HFFc6 (cell line): Measurements from ENCODE around the gene ADCK1. TPM values are rescaled to one million over a fixed set of nuclear protein-coding genes. Genes with fewer than 3 reads are reported as not detected.

Source experiments
- DNase-seq: peaks from one replicate; pipeline ENCODE4 v3.0.0-alpha.2; 2018
- H3K27ac Mint-ChIP-seq: 2 replicates; pipeline ENCODE4 v1.8.0; 2020; ENCODE audit warnings: mild to moderate bottlenecking, mixed read lengths
- H3K27me3 Mint-ChIP-seq: 2 replicates; pipeline ENCODE4 v1.8.0; 2021; ENCODE audit warnings: mild to moderate bottlenecking, moderate library complexity, mixed read lengths; ENCODE audit not compliant: insufficient read depth
- H3K36me3 Mint-ChIP-seq: 2 replicates; pipeline ENCODE4 v1.8.0; 2021; ENCODE audit warnings: low read depth, mixed read lengths
- H3K4me1 Mint-ChIP-seq: 2 replicates; pipeline ENCODE4 v1.8.0; 2020; ENCODE audit warnings: low read depth, mixed read lengths
- H3K4me3 Mint-ChIP-seq: 2 replicates; pipeline ENCODE4 v1.8.0; 2020; ENCODE audit warnings: mild to moderate bottlenecking, moderate library complexity, mixed read lengths
- H3K9me3 Mint-ChIP-seq: 2 replicates; pipeline ENCODE4 v1.8.0; 2020; ENCODE audit warnings: mild to moderate bottlenecking, mixed read lengths
- CTCF ChIP-seq: fragments of 200-600 bp; sonication (generic); IDR thresholded peaks from 2 replicates; pipeline ENCODE4 v1.5.0; 2021; ENCODE audit warnings: antibody characterized with exemption, mild to moderate bottlenecking
- long read RNA-seq: library from polyadenylated mRNA; unstranded; transcript quantifications from one replicate; pipeline ENCODE4 v2.0.0, GENCODE V29; 2019
- total RNA-seq, 6 experiments: library from RNA; stranded (reverse); fragmentation: NEBNext Ultra II Directional; extraction: Animal tissue kit (Norgen Biotek cat#: 25700); gene quantifications; 2 replicates in 1 of 6; 3 replicates in 5 of 6; pipeline ENCODE4 v1.2.3, GENCODE V29; 2021

The ADCK1 gene
- 1 to 10 TPM; 4.4 to 6.3 (median 5.7) TPM for total RNA-seq
- long read RNA-seq, transcript ADCK1-201 (11 exons, 2,234 nt): major isoform, 5 of 14 reads
- long read RNA-seq, partial matches to known transcripts: 4 of 14 reads
- long read RNA-seq, other reads (novel, unspliced or antisense): 5 of 14 reads

- Mint-ChIP-seq H3K27ac (peak within 1 kb of the TSS; percentile 88), H3K27me3 (no peaks in the 10 kb centered on the region), H3K36me3 (no peaks in the 10 kb centered on the region), H3K4me3 (peak within 1 kb of the TSS; percentile 92), H3K9me3 (no peaks in the 10 kb centered on the region), H3K4me1 (peaks cover 21% of the 10 kb centered on the region)
- DNase-seq: peak; percentile 61
- TF ChIP-seq CTCF: peak; percentile 68
Observed at GRCh38 chr14:77799863-77800730, at the start of gene ADCK1. Gene ADCK1, plus strand, starts transcription at chr14:77800109. Its CDS starts 18,870 bp downstream, at chr14:77818979.

GRCh38 chr14:77752266-77752665, 47.6 kb upstream of the ADCK1 start:
- H3K27me3 Mint-ChIP-seq: no peaks in the 10 kb centered on the region
- H3K27ac Mint-ChIP-seq: no peak overlapping the region
- H3K9me3 Mint-ChIP-seq: no peaks in the 10 kb centered on the region
- H3K36me3 Mint-ChIP-seq: peaks cover 36% of the 10 kb centered on the region; the same call in 1 of the 2 replicates
- H3K4me3 Mint-ChIP-seq: no peak overlapping the region
- DNase-seq: no peak
- peaks cover 7% of the 10 kb centered on the region; the same call in 1 of the 2 replicates for H3K4me1 Mint-ChIP-seq
- no peak for TF ChIP-seq CTCF

- Mint-ChIP-seq H3K27me3 (no peaks in the 10 kb centered on the region), H3K27ac (no peak overlapping the region), H3K9me3 (no peaks in the 10 kb centered on the region), H3K36me3 (peaks cover 36% of the 10 kb centered on the region; the same call in 1 of the 2 replicates), H3K4me3 (no peak overlapping the region), H3K4me1 (peaks cover 14% of the 10 kb centered on the region; the same call in 1 of the 2 replicates)
- TF ChIP-seq CTCF: no peak
- DNase-seq: no peak
Observed at GRCh38 chr14:77752799-77753516, 47.0 kb upstream of the ADCK1 start.

GRCh38 chr14:77760381-77761204, 39.3 kb upstream of the ADCK1 start, which contains the start of gene SNW1:
Gene SNW1, minus strand, starts transcription at chr14:77761156. Its CDS starts 29 bp downstream, at chr14:77761127.
- H3K27me3 Mint-ChIP-seq: no peaks in the 10 kb centered on the region; the same call in none of the 2 replicates
- H3K27ac Mint-ChIP-seq: peak within 1 kb of the TSS; percentile 97
- peak within 1 kb of the TSS; percentile 98 for H3K4me3 Mint-ChIP-seq
- peaks cover 12% of the 10 kb centered on the region for H3K36me3 Mint-ChIP-seq
- H3K4me1 Mint-ChIP-seq: peaks cover 37% of the 10 kb centered on the region
- TF ChIP-seq CTCF: no peak; the same call in 1 of the 2 replicates
- peak; percentile 94 for DNase-seq
- H3K9me3 Mint-ChIP-seq: no peaks in the 10 kb centered on the region
